Gastrocnemius medialis (tissue), 4 donors: ENCODE measurements around the gene YAP1.

Source experiments
- CTCF ChIP-seq, 5 experiments: fragments of 450-650 bp in 3 of 5; fragments of 200-600 bp in 2 of 5; sonication (generic) in 2 of 5; IDR thresholded peaks in 4 of 5; conservative IDR thresholded peaks in 1 of 5; 1 replicate in 4 of 5; 2 replicates in 1 of 5; pipeline ENCODE4 v1.5.1; 2016 to 2019; ENCODE audit warnings: antibody characterized with exemption in 5 of 5, mild to moderate bottlenecking in 3 of 5, moderate library complexity in 3 of 5
- POLR2A ChIP-seq, 2 donors: fragments of 450-650 bp; IDR thresholded peaks; one replicate each; pipeline ENCODE4 v1.6.1; 2017; ENCODE audit warnings: antibody characterized with exemption in 2 of 2, mild to moderate bottlenecking in 2 of 2, moderate library complexity in 2 of 2

GRCh38 chr11:102139081-102139498, 28.8 kb downstream of the YAP1 start:
- TF ChIP-seq CTCF (IDR thresholded peaks at IDR 0.05 in 4 of 5, conservative IDR thresholded peaks at IDR 0.05 in 1 of 5) = no peak
- TF ChIP-seq POLR2A (IDR thresholded peaks at IDR 0.05) = no peak
